Activated CD8-positive, alpha-beta memory T cell treated with anti-CD3 and anti-CD28 coated beads, Interleukin-2, amount 50 U/mL, for 24 hours (primary cell): Measurements from ENCODE around the gene CCDC40.
"Not testable (repeated sequence)": the region's sequence is repeated elsewhere in the genome, so short reads cannot be mapped to it uniquely, and the experiment has no call there.

Experiments used
- DNase-seq: peaks from one replicate; pipeline ENCODE4 v3.0.0-alpha.2; 2020; ENCODE audit errors: extremely low read depth

Gene CCDC40

GRCh38 chr17:80021600-80021999, 14.8 kb upstream of the CCDC40 start:
- no peak for DNase-seq

GRCh38 chr17:80023481-80024205, 12.8 kb upstream of the CCDC40 start:
- no peak for DNase-seq

- no peak for DNase-seq
Measured at GRCh38 chr17:80024206-80024972, 12.1 kb upstream of the CCDC40 start.

DNA sequence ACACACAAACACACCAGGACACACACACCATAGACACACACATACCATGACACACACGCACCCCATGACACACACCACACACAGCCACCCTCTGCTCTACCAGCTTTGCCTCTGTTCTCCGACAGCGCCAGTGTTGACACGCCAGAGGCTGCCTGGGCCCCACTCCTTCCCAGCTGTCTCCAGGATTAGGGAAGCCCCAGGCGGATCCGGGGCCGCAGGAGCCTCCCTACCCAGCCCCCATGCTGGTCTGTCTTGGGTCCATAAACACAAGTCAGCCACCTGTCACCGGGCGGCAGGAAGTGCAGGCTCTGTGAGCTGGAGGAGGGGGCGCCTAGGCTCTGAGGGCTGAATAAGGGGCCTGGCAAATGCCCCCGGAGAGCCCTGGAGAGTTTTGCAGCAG, 11.3 kb upstream of the CCDC40 start:
- no peak for DNase-seq

DNA sequence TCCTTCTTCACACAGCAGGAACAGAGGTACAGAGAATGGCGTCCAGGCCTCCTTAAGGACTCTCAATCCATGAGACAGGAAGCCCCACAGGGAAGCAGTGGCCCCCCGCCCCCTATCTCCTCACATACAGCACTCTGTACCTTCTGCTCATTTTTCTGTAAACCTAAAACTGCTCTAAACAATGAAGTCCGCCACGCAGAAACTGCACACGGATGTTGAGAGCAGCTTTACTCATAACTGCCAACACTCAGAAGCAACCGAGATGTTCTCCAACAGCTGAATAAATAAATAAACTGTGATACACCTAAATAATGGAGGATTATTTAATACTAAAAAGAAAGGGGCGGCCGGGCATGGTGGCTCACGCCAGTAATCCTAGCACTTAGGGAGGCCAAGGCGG, 10.6 kb upstream of the CCDC40 start:
- DNase-seq, result no peak

DNA sequence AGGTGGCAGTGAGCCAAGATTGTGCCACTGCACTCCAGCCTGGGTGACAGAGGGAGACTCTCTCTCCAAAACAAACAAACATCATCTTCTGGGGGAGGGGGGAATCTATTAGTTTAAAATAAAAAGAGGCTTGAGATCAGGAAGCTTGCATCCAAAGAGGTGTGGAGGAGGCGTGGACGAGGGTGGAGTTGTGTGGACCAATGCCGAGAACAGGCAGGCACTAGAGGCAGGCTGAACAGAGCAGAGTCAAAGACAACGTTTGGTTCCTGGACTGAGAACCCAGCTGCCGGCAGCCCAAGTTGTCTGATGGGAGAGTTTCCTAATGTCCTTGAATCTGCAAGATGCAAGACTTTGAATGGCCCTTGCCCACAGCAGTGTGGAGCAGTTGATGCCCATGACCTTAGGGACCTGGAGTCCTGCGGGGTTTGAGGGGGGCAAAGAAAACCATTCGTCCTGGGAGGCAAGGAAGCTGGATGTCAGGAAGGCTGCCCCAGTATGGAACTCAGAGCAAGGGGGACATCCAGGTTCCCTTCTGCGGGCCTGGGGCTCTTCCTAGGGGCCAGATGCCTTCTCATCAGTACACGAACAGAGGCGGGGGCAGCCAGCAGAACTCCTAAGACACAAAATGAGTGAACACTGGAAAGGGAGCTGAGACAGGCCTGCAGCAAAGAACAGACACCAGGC, 9.9 kb upstream of the CCDC40 start:
- DNase-seq, result no peak

DNA sequence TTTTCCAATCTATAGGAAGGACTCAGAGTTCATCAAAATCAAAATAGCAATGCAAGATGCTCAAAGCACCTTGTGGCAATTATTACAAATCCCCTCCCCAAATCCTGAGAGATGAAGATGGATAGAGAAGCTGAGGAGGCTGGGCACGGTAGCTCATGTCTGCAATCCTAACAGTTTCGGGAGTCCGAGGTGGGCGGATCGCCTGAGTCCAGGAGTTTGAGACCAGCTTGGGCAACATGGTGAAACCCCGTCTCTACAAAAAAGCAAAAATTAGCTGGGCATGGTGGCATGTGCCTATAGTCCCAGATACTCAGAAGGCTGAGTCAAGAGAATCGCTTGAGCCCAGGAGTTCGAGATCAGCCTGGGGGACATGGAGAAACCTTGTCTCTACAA, 9.4 kb upstream of the CCDC40 start:
- no peak for DNase-seq

- no peak for DNase-seq
Measured at GRCh38 chr17:80028030-80028429, 8.4 kb upstream of the CCDC40 start.

DNA sequence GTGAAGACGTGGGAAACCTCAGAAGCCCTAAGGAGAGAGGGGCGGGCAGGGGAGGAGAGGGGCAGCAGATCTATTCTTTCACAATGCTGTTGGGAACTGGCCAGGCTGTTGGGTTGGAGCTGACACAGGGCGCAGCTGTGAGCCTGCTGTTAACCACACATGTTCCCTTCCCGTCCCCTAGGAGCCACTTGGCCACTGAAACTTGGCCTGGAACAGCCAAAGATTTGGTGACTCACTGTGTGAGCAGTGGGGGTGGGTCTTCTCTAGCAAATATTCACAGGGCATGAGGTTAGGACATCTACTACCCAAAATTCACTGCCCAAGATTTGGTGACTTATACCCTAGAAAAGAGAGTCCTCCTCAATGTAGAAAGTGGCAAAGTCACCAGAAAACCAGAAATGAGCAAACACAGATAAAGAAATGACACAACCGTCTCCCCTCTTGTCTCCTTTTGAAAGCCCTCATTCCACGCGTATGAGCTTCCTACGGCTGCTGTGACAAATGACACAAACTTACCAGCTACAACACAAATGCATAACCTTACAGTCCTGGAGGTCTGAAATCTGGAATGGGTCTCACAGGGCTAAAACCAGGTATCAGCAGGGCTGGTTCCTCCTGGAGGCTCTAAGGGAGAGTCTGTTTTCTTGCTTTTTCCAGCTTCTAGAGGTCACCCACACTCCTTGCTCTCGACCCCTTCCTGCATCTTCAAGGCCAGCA, 7.0 kb upstream of the CCDC40 start:
- no peak for DNase-seq

DNA sequence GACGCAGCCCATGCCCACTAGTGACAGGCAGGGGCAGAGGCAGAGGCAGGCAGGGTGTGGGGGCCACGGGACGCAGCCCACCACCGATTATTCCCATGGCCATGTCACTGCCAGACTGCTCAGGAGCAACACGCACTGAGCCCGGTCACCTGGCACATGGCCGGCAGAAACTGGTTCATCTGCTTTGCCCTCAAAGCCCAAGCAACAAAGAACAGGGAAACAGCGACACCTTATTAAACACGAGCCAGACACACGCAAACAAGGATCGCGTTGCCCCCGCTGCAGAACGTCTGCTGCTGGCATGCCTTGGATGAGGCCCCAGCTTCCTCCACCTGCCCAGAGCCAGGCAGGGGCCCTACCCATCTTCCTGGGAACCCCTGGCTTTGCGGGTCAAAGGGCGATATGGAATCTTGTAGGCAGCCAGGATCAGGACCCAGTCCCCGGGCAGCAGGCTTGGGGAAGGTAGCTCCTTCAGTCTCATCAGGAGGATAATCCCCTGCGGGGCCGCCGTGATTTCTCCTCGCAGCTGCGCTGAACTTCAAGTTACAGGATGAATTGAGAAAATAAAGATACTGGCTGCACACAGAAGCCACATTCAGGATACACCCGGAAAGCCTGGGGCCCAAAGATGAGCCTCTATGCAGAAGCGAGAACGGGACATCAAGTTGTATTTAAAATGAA, 5.6 kb upstream of the CCDC40 start:
- no peak for DNase-seq

- DNase-seq, result no peak
Measured at GRCh38 chr17:80031691-80032430, 4.6 kb upstream of the CCDC40 start.

DNA sequence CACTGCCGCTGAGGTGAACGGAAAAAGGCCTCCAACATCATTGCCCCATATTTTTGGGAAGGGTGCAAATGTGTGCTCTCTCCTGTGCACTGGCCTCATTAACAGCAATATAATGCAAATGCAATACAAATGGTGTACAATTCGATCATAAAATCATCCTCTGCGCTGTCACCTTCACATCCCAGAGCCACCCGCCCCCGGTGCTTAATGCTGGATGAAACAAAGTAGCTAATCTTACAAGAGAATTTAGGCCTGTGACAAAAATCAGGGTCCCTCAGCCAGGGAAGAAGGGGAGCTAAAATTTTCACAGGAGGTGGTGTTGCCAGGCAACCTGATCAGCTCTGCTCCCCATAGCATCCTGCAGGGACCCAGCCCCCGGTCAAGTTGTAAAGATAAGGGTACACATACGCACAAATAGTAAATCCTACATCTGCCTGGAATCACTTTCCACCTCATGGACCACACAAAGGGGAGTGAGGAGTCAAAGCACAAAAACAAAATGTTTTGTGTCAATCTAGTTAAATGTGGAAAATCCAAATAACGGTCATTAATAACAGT, 3.7 kb upstream of the CCDC40 start:
- DNase-seq, result no peak

DNA sequence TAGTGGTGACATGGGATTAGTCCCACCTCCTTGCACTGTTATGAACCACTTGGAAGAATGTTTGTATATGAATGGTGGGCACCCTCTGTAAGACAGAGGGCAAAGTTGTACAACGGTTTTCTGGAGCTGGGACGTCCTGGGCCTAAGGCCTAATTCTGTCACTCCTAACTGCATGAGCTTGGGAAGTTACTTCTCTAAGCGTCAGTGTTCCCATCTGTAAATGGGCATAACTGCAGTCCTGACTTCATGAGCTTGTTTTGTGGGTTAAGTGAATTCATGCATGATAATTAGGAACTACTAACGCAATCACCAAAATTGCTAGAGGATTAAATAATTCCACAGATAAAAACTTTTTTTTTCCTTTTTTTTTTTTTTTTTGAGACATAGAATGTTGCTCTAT, 2.6 kb upstream of the CCDC40 start:
- no peak for DNase-seq

GRCh38 chr17:80034791-80035686, 1.4 kb upstream of the CCDC40 start:
- DNase-seq, result no peak

DNA sequence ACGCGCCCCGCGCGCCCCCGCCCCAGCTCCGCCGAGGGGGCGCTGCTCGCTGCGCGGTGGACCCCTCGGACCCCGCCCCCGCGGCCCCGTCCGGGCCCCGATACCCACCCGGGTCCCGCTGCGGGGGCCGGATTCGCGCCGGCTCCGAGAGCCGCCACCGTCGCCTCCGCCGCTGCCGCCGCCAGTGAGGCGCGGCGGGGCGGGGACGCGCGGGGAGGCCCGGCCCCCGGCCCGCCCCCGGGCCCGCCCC, 830 bp upstream of the CCDC40 start, which contains the start of gene TBC1D16:
Gene TBC1D16, minus strand, starts transcription at position 186 of the 250 bp plus-strand sequence. CDS start 22,325 bp downstream, outside the sequence.
- DNase-seq, result no peak

DNA sequence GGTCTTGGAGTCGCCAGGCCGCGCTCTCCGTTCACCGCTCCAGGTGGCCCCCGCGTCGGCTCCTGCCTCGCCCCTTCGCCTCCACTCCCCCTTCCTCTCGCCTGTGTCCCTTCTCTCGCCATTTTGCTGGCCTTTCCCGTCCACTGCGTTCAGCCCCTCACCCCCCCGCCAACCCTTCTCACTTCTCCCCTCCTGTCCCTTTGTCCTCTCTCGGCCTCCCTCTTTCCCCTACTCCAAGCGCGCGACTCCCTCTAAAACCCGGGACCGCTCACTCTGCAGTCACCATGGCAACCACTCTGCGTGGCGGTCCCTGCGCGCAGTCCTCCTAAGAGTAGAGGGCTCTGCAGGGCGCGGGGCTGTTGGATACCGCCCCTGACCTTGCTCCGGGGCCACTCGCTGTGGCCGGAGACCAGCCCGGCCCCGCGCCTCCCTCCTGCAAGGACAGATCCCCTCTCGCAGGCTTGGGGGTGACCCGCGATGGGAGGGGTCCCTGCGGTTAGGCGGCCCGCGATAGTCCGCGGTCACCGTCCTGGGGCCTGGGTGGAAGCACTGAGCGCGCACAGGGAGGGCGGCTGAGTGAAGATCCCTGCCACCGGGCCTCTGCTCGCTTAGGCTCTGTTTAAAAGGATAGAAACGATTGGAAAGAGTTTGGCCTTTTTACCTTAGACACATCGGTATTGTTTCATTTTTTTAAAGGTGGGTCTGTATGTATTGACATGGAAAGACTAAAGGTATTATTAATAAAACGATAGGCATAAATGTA, 454 bp downstream of the CCDC40 start:
- DNase-seq, result no peak

DNA sequence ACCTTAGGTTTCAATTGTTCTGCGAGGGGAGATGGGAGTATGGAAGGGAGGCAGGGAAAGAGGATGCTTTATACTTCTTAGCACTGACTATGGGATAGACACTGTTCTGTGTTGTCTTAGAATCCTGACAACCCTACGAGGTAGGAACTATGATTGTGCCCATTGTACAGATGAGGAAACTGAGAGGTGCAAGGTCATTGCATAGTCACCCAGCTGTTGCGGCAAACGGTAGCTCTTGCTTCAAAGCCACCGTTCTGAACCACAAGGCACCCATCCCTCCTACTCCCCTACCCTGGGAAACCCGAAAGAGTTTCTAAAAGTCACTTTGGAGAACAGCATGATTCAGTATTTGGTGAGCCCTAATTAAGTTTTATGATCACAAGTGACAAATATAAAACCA, 7.5 kb downstream of the CCDC40 start:
- DNase-seq, result no peak

GRCh38 chr17:80045703-80046102, 9.3 kb downstream of the CCDC40 start:
- no peak for DNase-seq

DNA sequence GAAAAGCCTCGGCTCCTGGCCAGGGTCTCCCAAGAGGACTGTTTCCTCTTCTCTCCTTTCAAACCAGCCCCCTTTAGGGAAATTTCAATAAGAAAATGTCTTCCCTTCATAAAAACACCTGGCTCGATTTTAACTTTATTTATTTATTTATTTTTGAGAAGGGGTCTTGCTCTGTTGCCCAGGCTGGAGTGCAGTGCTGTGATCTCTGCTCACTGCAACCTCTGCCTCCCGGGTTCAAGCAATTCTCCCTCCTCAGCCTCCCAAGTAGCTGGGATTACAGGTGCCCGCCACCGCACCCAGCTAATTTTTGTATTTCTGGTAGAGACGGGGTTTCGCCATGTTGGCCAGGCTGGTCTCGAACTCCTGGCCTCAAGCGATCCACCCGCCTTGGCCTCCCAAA, 10.3 kb downstream of the CCDC40 start:
- DNase-seq, result not testable (repeated sequence)
